HT-29 (cell line): ENCODE measurements around the gene RAP1B. TPM values are rescaled to one million over a fixed set of nuclear protein-coding genes. Genes with fewer than 3 reads are reported as not detected.

ENCODE experiments used
- DNase-seq: peaks from one replicate; pipeline ENCODE4 v3.0.0-alpha.2; 2015; ENCODE audit warnings: low spot score
- small RNA-seq: library from RNA; depleted of rRNA; stranded (forward); fragments of <200 nt; gene quantifications from one replicate; pipeline ENCODE3, GENCODE V24; 2014
- total RNA-seq: library from RNA; depleted of rRNA; stranded (reverse); fragments of >200 nt; shearing (Covaris generic); gene quantifications from 2 replicates; pipeline ENCODE4 v1.2.3, GENCODE V29; 2014; rRNA removed

The RAP1B gene
- total RNA-seq, 1 experiment from 2014 or later, result 57.8 TPM

DNA sequence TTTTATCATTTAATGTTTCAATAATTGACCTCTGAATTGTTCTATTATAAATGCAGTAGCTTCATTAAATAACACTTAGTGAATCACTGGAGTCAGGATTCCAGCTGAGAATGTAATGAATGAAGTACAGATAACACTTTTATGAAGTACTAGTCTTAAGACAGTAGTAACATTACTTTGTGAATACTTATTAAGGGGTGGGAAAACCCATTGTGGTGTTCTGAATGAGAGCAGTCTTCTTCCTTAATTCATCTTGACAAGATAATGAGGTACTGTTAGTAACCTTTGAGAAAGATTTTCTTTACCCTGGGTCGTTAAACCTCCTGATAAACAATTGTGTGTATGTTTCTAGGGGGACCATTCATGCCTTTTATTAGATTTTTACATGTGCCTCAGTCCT is 88.8 kb downstream of the RAP1B start:
- no peak for DNase-seq

Small RNA genes lying within 50 kb of the gene (small RNA-seq; reads per million reads assigned to genes)
- gene RF00017 (not detected), gene SNORA70G (not detected)

Other genes starting within 250 kb of the RAP1B start
- gene NUP107, start 76.1 kb downstream of the RAP1B start, total RNA-seq, result 45.4 and 48.3 TPM in 2 replicates
- gene SLC35E3, start 135.3 kb downstream of the RAP1B start, total RNA-seq, result 2.9 and 4.6 TPM in 2 replicates
- 36.2 and 36.4 TPM in 2 replicates for gene MDM2, start 197.3 kb downstream of the RAP1B start, total RNA-seq